K562 (cell line): ENCODE results near the gene MOCOS. TPM values are rescaled to one million over a fixed set of nuclear protein-coding genes. Genes with fewer than 3 reads are reported as not detected.

Source experiments
- ATAC-seq: fragments of 200-7000 bp; cut with Tn5 transposase; 3 replicates; pipeline ENCODE4 v1.9.1; 2020; ENCODE audit warnings: moderate library complexity
- BruUV-seq: library from RNA; stranded (reverse); fragments of 400-500 nt; replicated peaks from 2 replicates; lab custom pipeline; 2021; lab: Mats Ljungman, UMichigan
- CTCF ChIA-PET: fragments of 300-600 bp; formaldehyde crosslinking; extraction: SDS; loops from one replicate; lab custom pipeline; 2021; ENCODE audit warnings: low intra/inter-chr PET ratio; lab: Yijun Ruan, JAX
- POLR2A ChIA-PET: fragments of 300-600, 350-650 bp; sonication (Branson Sonifier 250); formaldehyde crosslinking; extraction: SDS; loops from one replicate; lab custom pipeline; 2021; ENCODE audit warnings: antibody characterized with exemption, inconsistent platforms; lab: Yijun Ruan, JAX
- DNase-seq, 4 experiments: peaks; one replicate each; pipeline versions ENCODE4 v3.0.0 to v3.0.0-alpha.2; 2011 to 2018; ENCODE audit warnings: low spot score in 3 of 4, mixed read lengths in 3 of 4; ENCODE audit errors: extremely low read depth in 1 of 4
- FAIRE-seq: peaks from 2 replicates; lab custom pipeline; 2011; peaks lifted over from hg19 to GRCh38; lab: Jason Lieb, UNC
- H2AFZ ChIP-seq: 2 replicates; pipeline ENCODE4 v1.6.0; 2011; ENCODE audit warnings: low read depth, low read length, control low read depth, inconsistent platforms
- H3K27ac ChIP-seq: fragments of 200-600 bp; 3 replicates; pipeline ENCODE4 v1.8.0; 2011; ENCODE audit warnings: low read depth, mild to moderate bottlenecking, control low read depth, inconsistent platforms, low read length, moderate library complexity, mixed read lengths; ENCODE audit errors: extremely low read depth
- H3K27me3 ChIP-seq, 2 experiments: fragments of 300-600 bp in 1 of 2; 2 replicates in 1 of 2; 3 replicates in 1 of 2; pipeline versions ENCODE4 v1.6.0 to v1.8.0; 2011; ENCODE audit warnings: inconsistent platforms in 2 of 2, low read length in 2 of 2, mild to moderate bottlenecking in 1 of 2, mixed read lengths in 1 of 2, moderate library complexity in 1 of 2; ENCODE audit not compliant: control insufficient read depth in 2 of 2, insufficient read depth in 2 of 2
- H3K36me3 ChIP-seq: fragments of 300-600 bp; 3 replicates; pipeline ENCODE4 v1.8.0; 2011; ENCODE audit warnings: mild to moderate bottlenecking, low read length, inconsistent platforms; ENCODE audit not compliant: control insufficient read depth, insufficient read depth
- H3K4me1 ChIP-seq, 2 experiments: fragments of 200-600 bp in 1 of 2; replicated peaks in 1 of 2; 2 replicates in 1 of 2; 3 replicates in 1 of 2; pipeline versions ENCODE4 v1.5.1 to v1.8.0; 2011; ENCODE audit warnings: inconsistent platforms in 2 of 2, low read length in 2 of 2, mild to moderate bottlenecking in 1 of 2, mixed read lengths in 1 of 2, moderate library complexity in 1 of 2; ENCODE audit not compliant: control insufficient read depth in 2 of 2, insufficient read depth in 2 of 2
- H3K4me2 ChIP-seq: 2 replicates; pipeline ENCODE4 v1.6.1; 2011; ENCODE audit warnings: low read length, control low read depth, inconsistent platforms, mixed read lengths; ENCODE audit not compliant: insufficient read depth
- H3K4me3 ChIP-seq: fragments of 200-600 bp; sonication (generic), shearing (Covaris generic); 2 replicates; pipeline ENCODE4 v1.5.1; 2016; ENCODE audit warnings: control low read depth, inconsistent platforms
- H3K79me2 ChIP-seq: fragments of 200-600 bp; 3 replicates; pipeline ENCODE4 v1.8.0; 2011; ENCODE audit warnings: low read length, inconsistent platforms; ENCODE audit not compliant: control insufficient read depth, insufficient read depth
- H3K9ac ChIP-seq, 2 experiments: 2 replicates each; pipeline versions ENCODE4 v1.6.0 to v1.6.1; 2011; ENCODE audit warnings: low read depth in 2 of 2, low read length in 2 of 2, control low read depth in 1 of 2, inconsistent platforms in 1 of 2, mild to moderate bottlenecking in 1 of 2, mixed read lengths in 1 of 2; ENCODE audit not compliant: insufficient read depth in 1 of 2
- H3K9me1 ChIP-seq: one replicate; pipeline ENCODE4 v1.6.0; 2011; ENCODE audit warnings: inconsistent platforms, mild to moderate bottlenecking, low read length, moderate library complexity; ENCODE audit not compliant: control insufficient read depth, insufficient read depth
- H3K9me3 ChIP-seq: replicated peaks from 2 replicates; pipeline ENCODE4 v1.5.1; 2011; ENCODE audit warnings: low read depth, low read length, inconsistent platforms; ENCODE audit not compliant: control insufficient read depth, insufficient read depth
- H4K20me1 ChIP-seq: replicated peaks from 2 replicates; pipeline ENCODE4 v1.6.1; 2011; ENCODE audit warnings: low read length, inconsistent platforms, mixed read lengths; ENCODE audit not compliant: control insufficient read depth, insufficient read depth
- ELF4 ChIP-seq: fragments of 450-650 bp; formaldehyde crosslinking; IDR thresholded peaks from 2 replicates; pipeline ENCODE4 v1.4.0; 2022; ENCODE audit warnings: missing genetic modification characterization
- ERF ChIP-seq: fragments of 450-650 bp; formaldehyde crosslinking; IDR thresholded peaks from 2 replicates; pipeline ENCODE4 v1.4.0; 2020; ENCODE audit warnings: mild to moderate bottlenecking, mixed read lengths
- ESRRA ChIP-seq: fragments of 450-650 bp; IDR thresholded peaks from 2 replicates; pipeline ENCODE4 v1.6.1; 2014; ENCODE audit warnings: low read depth, mild to moderate bottlenecking, moderate library complexity, borderline replicate concordance
- HDAC3 ChIP-seq: fragments of 450-650 bp; IDR thresholded peaks from 2 replicates; pipeline ENCODE4 v1.6.1; 2018; ENCODE audit warnings: borderline replicate concordance, mild to moderate bottlenecking, moderate library complexity; ENCODE audit not compliant: partially characterized antibody
- HDAC6 ChIP-seq: IDR thresholded peaks from 2 replicates; pipeline ENCODE4 v1.6.1; 2012; ENCODE audit warnings: low read depth, mild to moderate bottlenecking, control low read depth, inconsistent platforms, low read length, moderate library complexity
- NCOA2 ChIP-seq, 2 experiments: fragments of 450-650 bp; IDR thresholded peaks; 2 replicates each; pipeline ENCODE4 v1.6.1; 2018; ENCODE audit warnings: mild to moderate bottlenecking in 2 of 2, moderate library complexity in 1 of 2; ENCODE audit not compliant: partially characterized antibody in 2 of 2
- NELFE ChIP-seq: IDR thresholded peaks from 2 replicates; pipeline ENCODE4 v1.6.1; 2011; ENCODE audit warnings: mild to moderate bottlenecking; ENCODE audit not compliant: insufficient read depth, insufficient read length
- SAFB ChIP-seq: fragments of 200-400 bp; formaldehyde crosslinking; IDR thresholded peaks from 2 replicates; pipeline ENCODE4 v1.6.1; 2017; ENCODE audit warnings: low read depth, low read length, borderline replicate concordance
- SLC30A9 ChIP-seq: fragments of 250-450 bp; sonication (Bioruptor Pico); IDR thresholded peaks from 2 replicates; pipeline ENCODE4 v1.8.0; 2022; ENCODE audit warnings: mild to moderate bottlenecking, moderate library complexity
- SNIP1 ChIP-seq: fragments of 450-650 bp; IDR thresholded peaks from 2 replicates; pipeline ENCODE4 v1.7.1; 2017; ENCODE audit warnings: low read depth, mild to moderate bottlenecking
- TCF7 ChIP-seq: sonication (generic); IDR thresholded peaks from 2 replicates; pipeline ENCODE4 v1.6.1; 2016; ENCODE audit warnings: antibody characterized with exemption, borderline replicate concordance
- WHSC1 ChIP-seq: IDR thresholded peaks from one replicate; pipeline ENCODE4 v1.6.1; 2012; ENCODE audit warnings: low read length, control low read depth, inconsistent platforms
- ZC3H4 ChIP-seq: sonication (generic); formaldehyde crosslinking; IDR thresholded peaks from 2 replicates; pipeline ENCODE4 v1.9.0; 2021; ENCODE audit warnings: missing genetic modification reagents, borderline replicate concordance
- ZNF274 ChIP-seq: IDR thresholded peaks from 2 replicates; pipeline ENCODE4 v1.6.1; 2011; ENCODE audit warnings: low read depth, mild to moderate bottlenecking, low read length, moderate library complexity, borderline replicate concordance
- WGBS: fragments of 100-300 bp; shearing (Covaris generic); methylation state at CpG from one replicate; pipeline ENCODE4 v1.1.6; 2016; ENCODE audit warnings: low coverage, mixed read lengths; ENCODE audit not compliant: insufficient coverage; ENCODE audit errors: missing lambda C conversion rate; 5-methylcytosine and 5-hydroxymethylcytosine counted together
- in situ Hi-C: fragments of 300-500 bp; cut with MboI; formaldehyde crosslinking; loops from 4 replicates; pipeline ENCODE4 v1.15.0; 2018; ENCODE audit warnings: inconsistent platforms, mixed read lengths
- intact Hi-C: fragments of 100-400 bp; cut with micrococcal nuclease; formaldehyde crosslinking; loops from 2 replicates; pipeline ENCODE4 v1.14.2; 2022
- polyA plus RNA-seq, 8 experiments: library from polyadenylated mRNA; depleted of rRNA in 4 of 8; stranded (reverse) in 5 of 8; unstranded in 3 of 8; fragments of >200 nt; fragmentation: Nextera tagmentation in 2 of 8; fragmentation: Illumina TruSeq in 1 of 8; extraction: Ambion mirVana in 2 of 8; extraction: Trizol in 1 of 8; gene quantifications; 2 replicates each; pipeline versions ENCODE4 v1.2.1 to v1.2.3, GENCODE V29; 2011 to 2014; ENCODE audit warnings: inconsistent platforms in 1 of 8, missing spikeins in 1 of 8
- total RNA-seq, 7 experiments: library from RNA; depleted of rRNA in 6 of 7; stranded (reverse); fragments of >200 nt in 6 of 7; fragmentation: Illumina TruSeq in 2 of 7; extraction: Trizol in 2 of 7; gene quantifications; 2 replicates each; pipeline versions ENCODE4 v1.2.1 to v1.2.3, GENCODE V29; 2011 to 2021; ENCODE audit warnings: low replicate concordance in 1 of 7
- TF ChIP-seq, protein P1 (sequence below): fragments of 250-450 bp; sonication (Bioruptor Pico); IDR thresholded peaks from 2 replicates; pipeline ENCODE4 v1.9.0; 2021; ENCODE audit warnings: mild to moderate bottlenecking
- TF ChIP-seq, protein P2 (sequence below): sonication (generic); formaldehyde crosslinking; IDR thresholded peaks from 2 replicates; pipeline ENCODE4 v1.4.0; 2020; ENCODE audit warnings: mild to moderate bottlenecking, missing genetic modification reagents

Gene MOCOS
- total and polyA plus RNA-seq, 9 of the 15 experiments (the other 6 are each of a cell fraction or from before 2014, with no cell fraction given): 4.5 to 12.4 (median 9.1) TPM

DNA sequence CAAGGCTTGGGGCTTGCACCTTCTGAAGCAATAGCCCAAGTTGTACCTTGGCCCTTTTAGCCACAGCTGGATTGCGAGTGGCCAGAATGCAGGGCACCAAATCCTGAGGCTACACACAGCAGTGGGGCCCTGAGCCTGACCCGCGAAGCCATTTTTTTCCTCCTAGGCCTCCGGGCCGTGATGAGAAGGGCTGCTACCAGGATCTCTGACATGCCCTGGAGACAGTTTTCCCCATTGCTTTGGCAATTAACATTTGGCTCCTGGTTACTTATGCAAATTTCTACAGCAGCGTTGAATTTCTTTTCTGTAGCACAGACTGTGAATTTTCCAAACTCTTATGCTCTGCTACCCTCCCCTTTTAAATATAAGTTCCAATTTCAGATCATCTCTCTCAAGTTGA lies 54.5 kb downstream of the MOCOS start:
- intact Hi-C loops: no loop called here
- CTCF ChIA-PET: no interaction called here
- Histone ChIP-seq H3K27ac (no peak overlapping the region), H3K36me3 (no peaks in the 10 kb centered on the region), H3K4me1 (no peaks in the 10 kb centered on the region)
- TF ChIP-seq NCOA2 (IDR thresholded peaks at IDR 0.05; ENCODE audit: partially characterized antibody in 2 of 2) (no peak), WHSC1 (no peak), TCF7 (no peak), HDAC6 (no peak)
- TF ChIP-seq, all 486 proteins: peak for 0
- no peak for DNase-seq
- Histone ChIP-seq H3K4me2 (no peak overlapping the region), H3K27me3 (no peaks in the 10 kb centered on the region), H3K79me2 (no peaks in the 10 kb centered on the region), H3K4me3 (no peak overlapping the region), H2AFZ (no peak overlapping the region), H3K9ac (no peak overlapping the region), H3K9me3 (no peaks in the 10 kb centered on the region), H3K9me1 (no peaks in the 10 kb centered on the region), H4K20me1 (no peaks in the 10 kb centered on the region)
- no peak for ATAC-seq
- no TSS peak for BruUV-seq
- 59% methylated on average over 6 of the region's 6 CpGs for WGBS
- POLR2A ChIA-PET: interaction anchor here (0.6 kb wide), 1 partner anchor 30 kb away, joined by 3 read pairs; no protein-coding TSS in a partner anchor
- no peak for FAIRE-seq
- in situ Hi-C loops: no loop called here

DNA sequence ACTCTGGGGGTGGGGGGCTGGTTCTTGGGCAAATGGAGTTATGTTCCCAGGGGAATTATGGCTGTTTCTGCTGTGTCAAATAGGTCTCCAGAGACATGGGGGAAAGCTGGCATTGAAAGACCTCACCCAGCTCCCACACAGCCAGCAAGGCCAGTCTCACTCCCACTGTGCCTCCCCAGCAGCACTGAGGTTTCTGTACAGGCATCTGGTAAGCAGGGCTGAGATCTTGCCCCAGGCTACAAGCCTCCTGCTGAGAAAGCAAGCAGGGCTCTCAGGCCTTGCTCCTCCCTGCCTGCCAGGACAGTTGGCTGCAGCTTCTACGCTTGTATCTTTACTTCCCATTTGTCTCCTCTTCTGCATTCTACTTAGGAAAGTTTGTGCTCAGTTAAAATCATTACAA lies 59.7 kb downstream of the MOCOS start:
- Histone ChIP-seq H3K79me2 (no peaks in the 10 kb centered on the region), H3K4me2 (no peak overlapping the region), H3K27ac (no peak overlapping the region), H2AFZ (no peak overlapping the region), H3K27me3 (no peaks in the 10 kb centered on the region), H3K9me1 (no peaks in the 10 kb centered on the region), H3K4me1 (no peaks in the 10 kb centered on the region), H3K9me3 (no peaks in the 10 kb centered on the region), H3K9ac (no peak overlapping the region), H3K36me3 (peaks cover 13% of the 10 kb centered on the region; the same call in 2 of the 3 replicates), H4K20me1 (no peaks in the 10 kb centered on the region), H3K4me3 (no peak overlapping the region)
- WGBS: 60% methylated on average over 1 of the region's 1 CpG
- BruUV-seq: no TSS peak
- DNase-seq (no peak), FAIRE-seq (no peak), ATAC-seq (no peak; the same call in 2 of the 3 replicates)
- ChIA-PET CTCF (no interaction called here), POLR2A (no interaction called here)
- in situ Hi-C loops: no loop called here
- intact Hi-C loops: no loop called here
- TF ChIP-seq HDAC3: no peak
- no peak for TF ChIP-seq SNIP1
- no peak for TF ChIP-seq ZNF274
- TF ChIP-seq ZC3H4 (CRISPR knock-in tag): no peak
- TF ChIP-seq NELFE: no peak
- TF ChIP-seq, protein P1, sequence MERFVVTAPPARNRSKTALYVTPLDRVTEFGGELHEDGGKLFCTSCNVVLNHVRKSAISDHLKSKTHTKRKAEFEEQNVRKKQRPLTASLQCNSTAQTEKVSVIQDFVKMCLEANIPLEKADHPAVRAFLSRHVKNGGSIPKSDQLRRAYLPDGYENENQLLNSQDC (CRISPR knock-in tag): no peak
- no peak for TF ChIP-seq SLC30A9 (CRISPR knock-in tag)
- TF ChIP-seq, protein P2, sequence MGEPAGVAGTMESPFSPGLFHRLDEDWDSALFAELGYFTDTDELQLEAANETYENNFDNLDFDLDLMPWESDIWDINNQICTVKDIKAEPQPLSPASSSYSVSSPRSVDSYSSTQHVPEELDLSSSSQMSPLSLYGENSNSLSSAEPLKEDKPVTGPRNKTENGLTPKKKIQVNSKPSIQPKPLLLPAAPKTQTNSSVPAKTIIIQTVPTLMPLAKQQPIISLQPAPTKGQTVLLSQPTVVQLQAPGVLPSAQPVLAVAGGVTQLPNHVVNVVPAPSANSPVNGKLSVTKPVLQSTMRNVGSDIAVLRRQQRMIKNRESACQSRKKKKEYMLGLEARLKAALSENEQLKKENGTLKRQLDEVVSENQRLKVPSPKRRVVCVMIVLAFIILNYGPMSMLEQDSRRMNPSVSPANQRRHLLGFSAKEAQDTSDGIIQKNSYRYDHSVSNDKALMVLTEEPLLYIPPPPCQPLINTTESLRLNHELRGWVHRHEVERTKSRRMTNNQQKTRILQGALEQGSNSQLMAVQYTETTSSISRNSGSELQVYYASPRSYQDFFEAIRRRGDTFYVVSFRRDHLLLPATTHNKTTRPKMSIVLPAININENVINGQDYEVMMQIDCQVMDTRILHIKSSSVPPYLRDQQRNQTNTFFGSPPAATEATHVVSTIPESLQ (CRISPR knock-in tag): no peak
- no peak for TF ChIP-seq ELF4 (CRISPR knock-in tag)
- no peak for TF ChIP-seq ESRRA
- TF ChIP-seq ERF (CRISPR knock-in tag): no peak
- no peak for TF ChIP-seq SAFB
